Measurements from ENCODE around the gene BBS4.

The BBS4 gene

DNA sequence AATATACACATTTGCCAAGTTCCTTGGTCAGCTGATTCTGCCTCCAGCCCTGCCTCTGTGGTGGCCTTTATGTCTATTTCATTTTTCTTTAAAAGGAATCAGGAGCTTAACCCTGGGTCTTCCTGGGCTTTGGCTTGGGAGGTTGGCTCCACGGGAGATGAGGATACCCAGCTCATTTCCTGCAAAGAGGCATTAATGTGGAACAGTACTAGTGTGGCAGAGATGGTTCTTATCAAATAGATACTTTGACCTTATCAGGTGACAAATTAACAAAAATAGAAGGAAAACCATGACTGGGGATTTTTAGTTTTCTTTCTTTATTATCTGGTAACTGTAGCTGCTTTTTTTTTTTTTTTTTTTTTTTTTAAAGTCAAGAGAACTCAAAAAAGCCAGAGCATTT is 42.8 kb downstream of the BBS4 start:
- H3K36me3 ChIP-seq (replicated peaks; ENCODE audit: insufficient read depth, low read length): no peaks in the 10 kb centered on the region
- no peak overlapping the region for H3K4me3 ChIP-seq (ENCODE audit: low read length)
- H3F3A ChIP-seq (ENCODE audit: insufficient read depth, low read length): no peaks in the 10 kb centered on the region
- H3K9ac ChIP-seq (ENCODE audit: low read length): no peak overlapping the region
- peaks cover 4% of the 10 kb centered on the region; the same call in 1 of the 2 replicates for H3K4me1 ChIP-seq (ENCODE audit: low read length)
- DNase-seq: no peak
- no peaks in the 10 kb centered on the region for H4K20me1 ChIP-seq (ENCODE audit: insufficient read depth, low read length)
- H3K9me3 ChIP-seq (replicated peaks; ENCODE audit: insufficient read depth, low read length): no peaks in the 10 kb centered on the region
- no peaks in the 10 kb centered on the region for H3K27me3 ChIP-seq (replicated peaks; ENCODE audit: insufficient read depth, low read length)
- H3K4me2 ChIP-seq (ENCODE audit: low read depth, low read length): no peak overlapping the region
- H3K27ac ChIP-seq (ENCODE audit: low read length): no peak overlapping the region
- TF ChIP-seq, protein P1, sequence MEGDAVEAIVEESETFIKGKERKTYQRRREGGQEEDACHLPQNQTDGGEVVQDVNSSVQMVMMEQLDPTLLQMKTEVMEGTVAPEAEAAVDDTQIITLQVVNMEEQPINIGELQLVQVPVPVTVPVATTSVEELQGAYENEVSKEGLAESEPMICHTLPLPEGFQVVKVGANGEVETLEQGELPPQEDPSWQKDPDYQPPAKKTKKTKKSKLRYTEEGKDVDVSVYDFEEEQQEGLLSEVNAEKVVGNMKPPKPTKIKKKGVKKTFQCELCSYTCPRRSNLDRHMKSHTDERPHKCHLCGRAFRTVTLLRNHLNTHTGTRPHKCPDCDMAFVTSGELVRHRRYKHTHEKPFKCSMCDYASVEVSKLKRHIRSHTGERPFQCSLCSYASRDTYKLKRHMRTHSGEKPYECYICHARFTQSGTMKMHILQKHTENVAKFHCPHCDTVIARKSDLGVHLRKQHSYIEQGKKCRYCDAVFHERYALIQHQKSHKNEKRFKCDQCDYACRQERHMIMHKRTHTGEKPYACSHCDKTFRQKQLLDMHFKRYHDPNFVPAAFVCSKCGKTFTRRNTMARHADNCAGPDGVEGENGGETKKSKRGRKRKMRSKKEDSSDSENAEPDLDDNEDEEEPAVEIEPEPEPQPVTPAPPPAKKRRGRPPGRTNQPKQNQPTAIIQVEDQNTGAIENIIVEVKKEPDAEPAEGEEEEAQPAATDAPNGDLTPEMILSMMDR (IDR thresholded peaks at IDR 0.05; ENCODE audit: low read length): no peak
- no peak for TF ChIP-seq EZH2 (optimal IDR thresholded peaks at IDR 0.05; ENCODE audit: low read depth, low read length)
- TF ChIP-seq EZH2phosphoT487 (IDR thresholded peaks at IDR 0.05; ENCODE audit: low read length): no peak
- H2AFZ ChIP-seq (ENCODE audit: low read length): no peak overlapping the region
- no peaks in the 10 kb centered on the region for H3K9me2 ChIP-seq (replicated peaks; ENCODE audit: insufficient read depth, low read length)
- no peaks in the 10 kb centered on the region for H3K79me2 ChIP-seq (ENCODE audit: low read length)

DNA sequence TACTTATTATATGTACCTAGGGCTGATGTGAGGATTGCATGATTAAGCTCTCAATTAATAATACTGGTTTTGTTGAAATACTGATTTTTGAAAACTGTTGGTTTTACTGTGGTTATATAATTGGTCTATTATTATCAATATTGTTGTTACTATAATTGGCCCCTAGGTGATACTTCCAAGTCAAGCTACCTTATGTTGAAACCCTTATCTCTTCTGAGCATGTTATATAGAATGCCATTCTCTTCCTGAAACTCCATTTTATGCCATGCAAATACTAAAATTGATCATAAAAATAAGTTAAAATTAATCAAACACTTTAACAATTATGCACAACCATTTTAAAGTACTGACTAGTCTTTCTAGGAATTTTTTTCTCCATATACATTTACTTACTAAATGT is 46.1 kb downstream of the BBS4 start:
- H3K27me3 ChIP-seq (replicated peaks; ENCODE audit: insufficient read depth, low read length): no peaks in the 10 kb centered on the region
- H3K4me1 ChIP-seq (ENCODE audit: low read length): peaks cover 19% of the 10 kb centered on the region
- no peaks in the 10 kb centered on the region; the same call in 1 of the 2 replicates for H3K36me3 ChIP-seq (replicated peaks; ENCODE audit: insufficient read depth, low read length)
- H3K9me2 ChIP-seq (replicated peaks; ENCODE audit: insufficient read depth, low read length): no peaks in the 10 kb centered on the region
- DNase-seq: no peak
- no peaks in the 10 kb centered on the region for H4K20me1 ChIP-seq (ENCODE audit: insufficient read depth, low read length)
- H3K9me3 ChIP-seq (replicated peaks; ENCODE audit: insufficient read depth, low read length): no peaks in the 10 kb centered on the region
- H3K4me2 ChIP-seq (ENCODE audit: low read depth, low read length): no peak overlapping the region
- H3F3A ChIP-seq (ENCODE audit: insufficient read depth, low read length): no peaks in the 10 kb centered on the region
- no peak for TF ChIP-seq EZH2phosphoT487 (IDR thresholded peaks at IDR 0.05; ENCODE audit: low read length)
- TF ChIP-seq EZH2 (optimal IDR thresholded peaks at IDR 0.05; ENCODE audit: low read depth, low read length): no peak
- TF ChIP-seq, protein P1 (IDR thresholded peaks at IDR 0.05; ENCODE audit: low read length): no peak
- no peak overlapping the region for H2AFZ ChIP-seq (ENCODE audit: low read length)
- H3K9ac ChIP-seq (ENCODE audit: low read length): no peak overlapping the region
- H3K4me3 ChIP-seq (ENCODE audit: low read length): no peak overlapping the region
- H3K79me2 ChIP-seq (ENCODE audit: low read length): no peaks in the 10 kb centered on the region
- H3K27ac ChIP-seq (ENCODE audit: low read length): no peak overlapping the region

DNA sequence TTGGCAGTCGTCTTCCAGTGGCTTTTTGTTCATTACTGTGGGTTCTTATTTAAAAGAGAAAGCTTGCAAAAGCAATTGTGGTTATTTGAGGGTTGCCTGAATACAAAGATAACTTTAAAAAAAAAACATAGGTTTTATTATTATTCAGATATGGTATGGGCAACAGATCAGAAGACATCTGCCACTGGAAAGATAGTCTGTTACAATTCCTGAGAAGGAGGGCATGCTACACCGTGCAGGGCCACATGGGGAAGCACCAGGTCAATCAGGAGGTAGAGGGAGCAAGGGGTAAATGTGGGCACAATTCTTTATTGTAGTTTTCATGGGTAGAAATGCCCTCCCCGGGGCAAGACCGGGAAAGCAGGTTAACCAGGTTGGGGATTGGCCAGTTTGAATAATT is 46.5 kb downstream of the BBS4 start:
- TF ChIP-seq EZH2phosphoT487 (IDR thresholded peaks at IDR 0.05; ENCODE audit: low read length) (no peak), EZH2 (optimal IDR thresholded peaks at IDR 0.05; ENCODE audit: low read depth, low read length) (no peak)
- TF ChIP-seq, protein P1 (IDR thresholded peaks at IDR 0.05; ENCODE audit: low read length): peak; percentile 26
- DNase-seq: no peak
- Histone ChIP-seq H3K9ac (ENCODE audit: low read length) (no peak overlapping the region), H3K4me3 (ENCODE audit: low read length) (no peak overlapping the region), H3K79me2 (ENCODE audit: low read length) (no peaks in the 10 kb centered on the region), H3F3A (ENCODE audit: insufficient read depth, low read length) (no peaks in the 10 kb centered on the region), H3K9me3 (replicated peaks; ENCODE audit: insufficient read depth, low read length) (no peaks in the 10 kb centered on the region), H3K36me3 (replicated peaks; ENCODE audit: insufficient read depth, low read length) (no peaks in the 10 kb centered on the region; the same call in 1 of the 2 replicates), H3K4me2 (ENCODE audit: low read depth, low read length) (no peak overlapping the region), H3K27ac (ENCODE audit: low read length) (no peak overlapping the region), H4K20me1 (ENCODE audit: insufficient read depth, low read length) (no peaks in the 10 kb centered on the region), H3K27me3 (replicated peaks; ENCODE audit: insufficient read depth, low read length) (no peaks in the 10 kb centered on the region), H3K9me2 (replicated peaks; ENCODE audit: insufficient read depth, low read length) (no peaks in the 10 kb centered on the region), H2AFZ (ENCODE audit: low read length) (no peak overlapping the region), H3K4me1 (ENCODE audit: low read length) (peaks cover 23% of the 10 kb centered on the region)

Measured in MM.1S (cell line).